HTR-8/SVneo (cell line): ENCODE results near the gene COL11A2.
"Not testable (repeated sequence)": the region's sequence is repeated elsewhere in the genome, so short reads cannot be mapped to it uniquely, and the experiment has no call there.

Experiments
- DNase-seq: peaks from one replicate; pipeline ENCODE4 v3.0.0; 2011; ENCODE audit warnings: low spot score, mixed read lengths; ENCODE audit not compliant: insufficient read length
- FAIRE-seq: peaks from 2 replicates; lab custom pipeline; 2011; peaks lifted over from hg19 to GRCh38; lab: Jason Lieb, UNC

COL11A2 gene

DNA sequence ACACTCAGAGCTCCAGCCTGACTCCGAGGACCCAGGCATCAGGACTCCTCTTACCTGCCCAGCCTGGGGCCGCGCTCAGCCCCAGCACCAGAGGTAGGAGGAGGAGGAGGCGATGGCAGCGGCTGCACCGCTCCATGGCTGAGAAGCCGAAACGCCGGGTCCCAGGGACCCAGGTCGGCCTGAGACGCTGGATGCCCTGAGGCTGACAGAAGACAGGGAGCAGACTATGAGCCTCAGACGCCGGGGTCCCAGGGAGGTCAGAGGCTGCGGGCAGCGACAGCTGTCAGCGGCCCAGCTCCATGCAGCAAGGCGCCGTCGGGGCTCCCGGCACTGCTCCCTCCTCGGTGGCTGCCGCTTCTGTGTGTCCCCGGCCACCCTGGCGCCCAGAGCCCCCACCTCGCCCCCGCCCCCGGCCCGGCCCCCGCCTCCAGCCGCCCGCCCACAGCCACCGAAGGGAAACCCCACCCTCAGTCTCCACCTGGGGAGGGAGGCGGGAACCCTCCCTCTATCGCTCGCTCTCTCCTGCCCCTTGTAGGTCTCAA is at the start of gene COL11A2:
Gene COL11A2 (minus strand): TSS at position 363 of the 542 bp plus-strand sequence. CDS start 227 bp downstream, at position 136.
- DNase-seq (no peak), FAIRE-seq (no peak)

GRCh38 chr6:33241968-33242367 is 49.7 kb upstream of the COL11A2 start:
- no peak for DNase-seq
- FAIRE-seq = no peak

- DNase-seq (no peak), FAIRE-seq (no peak)
These were observed 45.5 kb upstream of the COL11A2 start for GRCh38 chr6:33237741-33238140.

DNA sequence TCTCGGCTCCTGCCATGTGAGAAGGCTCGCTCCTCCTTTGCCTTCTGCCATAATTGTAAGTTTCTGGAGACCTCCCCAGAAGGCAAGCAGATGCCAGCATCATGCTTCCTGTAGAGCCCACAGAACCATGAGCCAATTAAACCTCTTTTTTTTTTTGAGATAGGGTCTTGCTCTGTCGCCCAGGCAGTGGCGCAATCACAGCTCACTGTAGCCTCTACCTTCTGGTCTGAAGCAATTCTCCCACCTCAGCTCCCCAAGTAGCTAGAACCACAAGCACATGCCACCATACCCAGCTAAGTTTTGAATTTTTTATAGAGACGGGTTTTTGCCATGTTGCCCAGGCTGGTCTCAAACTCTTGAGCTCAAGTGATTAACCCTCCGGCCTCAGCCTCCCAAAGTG is 44.6 kb upstream of the COL11A2 start:
- DNase-seq (no peak), FAIRE-seq (no peak)

DNA sequence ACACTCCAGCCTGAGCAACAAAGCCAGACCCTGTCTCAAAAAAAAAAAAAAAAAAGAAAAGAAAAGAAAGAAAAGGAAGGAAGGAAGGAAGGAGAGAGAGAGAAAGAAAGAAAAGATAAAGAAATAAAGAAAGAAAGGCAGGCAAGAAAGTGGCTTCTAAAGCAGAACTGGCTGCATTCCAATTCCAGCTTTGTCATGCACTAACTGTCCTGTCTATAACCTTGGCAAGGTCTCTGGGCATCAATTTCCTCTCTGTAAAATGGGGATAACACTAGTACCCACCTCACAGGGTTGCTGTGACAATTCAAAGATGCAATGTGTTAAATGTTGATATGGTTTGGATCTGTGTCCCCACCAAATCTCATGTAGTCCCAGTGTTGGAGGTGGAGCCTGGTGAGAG is 44.1 kb upstream of the COL11A2 start:
- no peak for FAIRE-seq
- no peak for DNase-seq

DNA sequence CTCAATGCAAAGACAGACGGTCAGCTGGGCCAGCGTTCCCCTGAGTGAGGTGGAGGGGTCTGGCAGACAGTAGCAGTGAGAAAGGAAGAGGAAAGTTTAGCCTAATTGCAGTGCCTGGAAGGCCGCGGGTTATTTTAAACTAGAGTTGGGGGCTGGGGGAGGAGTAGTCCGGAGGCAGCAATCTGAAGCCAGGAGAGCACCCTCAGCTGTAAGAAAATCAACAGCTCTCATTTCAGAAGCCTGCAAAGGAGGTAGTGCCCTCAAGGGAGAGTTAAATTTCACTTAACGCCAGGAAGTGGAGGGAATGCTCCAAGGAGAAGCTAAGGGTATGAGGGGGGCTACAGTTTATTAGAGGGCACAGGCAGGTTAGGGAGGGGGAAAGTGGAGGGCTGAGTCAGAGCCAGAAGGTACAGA is 43.0 kb upstream of the COL11A2 start:
- no peak for FAIRE-seq
- no peak for DNase-seq

DNA sequence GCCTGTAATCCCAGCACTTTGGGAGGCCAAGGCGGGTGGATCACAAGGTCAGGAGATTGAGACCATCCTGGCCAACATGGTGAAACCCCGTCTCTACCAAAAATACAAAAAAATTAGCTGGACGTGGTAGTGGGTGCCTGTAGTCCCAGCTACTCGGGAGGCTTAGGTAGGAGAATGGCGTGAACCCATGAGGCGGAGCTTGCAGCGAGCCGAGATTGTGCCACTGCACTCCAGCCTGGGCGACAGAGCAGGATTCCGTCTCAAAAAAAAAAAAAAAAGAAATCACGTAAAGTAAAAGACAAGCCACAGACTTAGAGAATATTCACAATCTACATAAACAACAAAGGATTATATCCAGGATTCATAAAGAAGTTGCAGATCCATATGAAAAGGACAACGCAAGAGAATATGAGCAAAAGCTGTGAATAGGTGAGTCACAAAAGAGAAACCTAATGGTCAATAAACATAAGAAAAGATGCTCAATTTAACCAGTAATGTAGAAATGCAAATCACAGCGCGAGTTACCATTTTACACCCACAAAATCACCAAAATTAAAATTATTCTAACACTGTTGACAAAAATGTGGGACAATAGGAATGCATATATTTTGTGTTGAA is 34.3 kb upstream of the COL11A2 start:
- not testable (repeated sequence) for DNase-seq, FAIRE-seq

DNA sequence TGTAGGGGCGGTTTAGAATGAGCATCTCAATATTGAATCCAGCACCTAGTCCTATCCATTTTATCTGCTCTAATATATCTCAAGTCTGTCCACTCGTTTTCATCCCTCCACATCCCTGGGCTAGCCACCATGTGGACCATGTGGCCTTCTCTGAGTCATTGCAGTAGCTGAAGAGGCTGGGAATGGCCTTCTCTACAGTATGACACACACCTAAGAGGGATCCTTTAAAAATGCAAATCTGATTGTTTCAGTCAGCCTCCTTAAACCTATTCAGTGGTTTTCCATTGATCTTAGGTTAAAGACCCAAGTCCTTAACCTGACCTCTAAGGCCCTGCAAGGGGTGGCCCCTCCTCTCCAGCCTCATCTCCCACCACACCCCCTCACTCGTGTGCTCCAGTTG is 25.4 kb upstream of the COL11A2 start:
- no peak for DNase-seq
- no peak for FAIRE-seq

DNA sequence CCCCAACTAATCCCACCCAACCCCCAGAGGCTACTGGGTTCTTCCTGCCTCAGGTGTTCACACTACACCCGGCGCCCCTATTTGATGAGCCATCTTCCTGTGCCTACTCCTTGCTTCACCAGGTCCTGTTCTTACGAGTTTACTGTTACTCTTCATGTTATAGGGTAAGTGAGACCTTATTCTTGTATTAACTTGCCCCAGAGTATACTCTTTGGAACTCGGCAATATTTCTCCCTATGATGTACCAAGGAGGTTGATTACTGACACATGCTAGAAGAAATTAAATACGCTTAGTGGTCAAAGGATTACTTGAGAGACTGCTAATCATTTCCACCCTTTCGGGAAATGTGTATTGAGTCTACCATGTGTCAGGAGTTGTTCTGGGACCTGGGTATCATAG is 25.0 kb upstream of the COL11A2 start:
- DNase-seq (no peak), FAIRE-seq (no peak)

DNA sequence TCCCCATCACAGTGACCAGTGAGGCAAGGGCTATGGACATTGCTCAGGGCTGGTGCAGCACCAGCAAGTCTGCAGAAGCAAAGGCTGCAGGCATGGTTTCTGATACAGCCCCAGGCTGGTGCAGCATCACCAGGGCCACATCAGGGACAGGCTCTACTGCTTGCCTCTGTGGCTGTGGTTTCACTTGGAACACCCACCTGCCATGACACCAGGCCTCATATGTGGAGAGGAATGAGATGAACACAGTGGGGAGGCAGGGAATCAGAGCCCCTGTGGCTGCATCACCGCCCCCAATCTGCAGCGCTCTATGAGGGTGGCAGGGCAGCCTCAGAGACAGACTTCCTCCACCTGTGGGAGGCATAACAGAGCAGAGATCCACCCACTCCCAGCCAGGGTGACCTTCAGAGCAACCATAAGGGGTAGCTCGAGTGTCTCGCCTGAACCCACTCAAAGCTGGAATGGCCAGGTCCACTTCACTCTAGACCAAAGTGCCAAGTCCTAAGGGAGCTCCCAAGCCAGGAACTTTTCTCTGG is 23.9 kb upstream of the COL11A2 start:
- DNase-seq (no peak), FAIRE-seq (no peak)

DNA sequence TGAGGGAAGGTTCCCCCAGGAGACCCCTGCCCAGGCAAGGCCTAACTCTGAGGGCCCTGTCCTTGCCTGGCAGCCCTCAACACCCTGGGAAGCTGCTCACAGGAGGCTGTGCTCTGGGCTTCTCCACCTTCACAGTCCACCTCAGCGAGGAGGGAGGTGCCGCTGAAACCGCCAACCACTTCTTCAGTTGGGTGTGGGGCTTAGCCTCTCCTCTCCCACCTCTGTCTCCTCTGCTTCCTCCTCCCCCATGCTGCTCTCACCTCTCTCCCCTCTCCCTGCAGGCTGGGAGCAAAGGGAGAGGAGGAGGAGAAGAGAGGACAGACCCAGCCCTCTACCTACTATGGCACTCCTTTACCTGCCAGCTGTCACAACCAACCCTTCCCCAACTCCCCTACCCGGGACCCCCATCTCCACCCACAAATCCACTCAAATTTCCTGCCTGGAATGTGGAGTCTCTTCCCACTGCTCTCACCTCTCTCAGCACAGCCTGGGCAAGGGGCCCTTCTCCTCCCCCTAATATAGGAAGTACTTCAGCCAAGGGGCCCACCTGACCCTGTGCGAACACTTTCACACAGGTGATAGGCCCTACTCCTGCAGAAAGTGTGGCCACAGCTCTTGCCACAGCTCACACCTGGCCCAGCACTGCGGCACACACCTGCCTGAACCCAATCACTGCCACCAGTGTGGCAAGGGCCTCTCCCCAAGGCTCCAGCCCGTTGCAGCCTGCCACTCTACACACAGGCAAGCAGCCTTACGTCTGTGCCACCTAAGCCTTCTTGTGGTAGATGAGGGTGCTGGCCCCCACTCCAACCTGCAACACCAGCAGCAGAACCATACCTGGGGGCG is 23.2 kb upstream of the COL11A2 start:
- no peak for DNase-seq
- no peak for FAIRE-seq

DNA sequence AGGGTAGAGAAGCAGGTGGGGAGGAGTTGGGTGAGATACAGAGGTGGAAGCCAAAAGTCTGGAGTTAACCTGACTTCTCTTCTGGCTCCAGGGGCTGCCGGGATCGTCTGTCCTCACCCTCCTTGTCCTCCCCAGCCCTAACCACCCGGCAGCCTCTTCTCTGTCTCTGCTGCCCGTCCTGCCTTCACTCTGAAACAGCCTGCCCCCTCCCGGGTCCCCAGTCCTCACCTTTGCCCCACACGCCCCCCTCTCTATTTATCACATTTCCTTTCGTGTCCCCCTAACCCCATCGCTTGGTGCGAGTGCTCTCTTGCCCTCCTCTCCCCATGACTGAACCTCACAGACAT is 21.7 kb upstream of the COL11A2 start:
- FAIRE-seq (no peak), DNase-seq (no peak)

DNA sequence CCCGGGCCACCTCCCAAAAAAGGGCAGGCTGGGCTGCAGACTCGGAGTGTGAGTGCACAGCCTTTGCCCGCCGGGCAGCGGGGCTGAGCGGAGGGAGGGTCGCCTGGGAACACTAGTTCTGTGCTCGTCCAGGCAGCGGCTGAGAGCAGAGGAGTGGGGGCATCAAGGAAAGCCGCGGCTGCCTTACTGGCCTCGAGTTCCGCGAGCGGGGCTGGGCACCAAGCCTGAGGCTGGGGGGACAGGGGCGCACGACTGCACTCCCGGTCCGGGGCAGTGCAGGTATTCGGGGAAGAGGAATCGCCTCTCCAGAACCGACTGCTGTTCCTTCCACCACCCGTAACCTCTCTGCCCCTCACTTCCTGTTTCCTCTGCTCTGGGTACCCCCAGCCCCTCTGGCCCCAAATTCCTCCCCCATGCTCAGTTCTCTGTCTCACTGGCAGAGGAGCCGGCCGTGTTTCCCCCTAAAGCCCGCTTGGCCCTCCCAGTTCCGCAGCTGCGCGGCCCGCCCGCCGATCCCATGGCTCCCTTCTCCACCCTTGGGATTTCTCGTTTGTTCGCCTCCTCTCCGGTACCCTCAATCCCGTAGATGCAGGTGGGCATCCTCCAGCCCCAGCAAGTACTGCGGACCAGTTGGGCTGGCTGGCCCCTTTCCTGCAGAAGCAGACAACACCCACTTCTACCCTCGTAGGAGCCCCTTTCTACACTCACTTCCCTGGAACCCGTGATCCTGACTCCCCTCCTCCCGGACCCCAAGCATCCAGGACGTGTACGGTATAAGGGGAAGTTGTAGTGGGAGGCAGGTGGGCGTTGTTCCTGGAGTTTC is 21.1 kb upstream of the COL11A2 start:
- FAIRE-seq = peak; percentile 67
- no peak for DNase-seq

GRCh38 chr6:33212857-33213165 is 20.5 kb upstream of the COL11A2 start:
- DNase-seq (no peak), FAIRE-seq (peak; percentile 63)

DNA sequence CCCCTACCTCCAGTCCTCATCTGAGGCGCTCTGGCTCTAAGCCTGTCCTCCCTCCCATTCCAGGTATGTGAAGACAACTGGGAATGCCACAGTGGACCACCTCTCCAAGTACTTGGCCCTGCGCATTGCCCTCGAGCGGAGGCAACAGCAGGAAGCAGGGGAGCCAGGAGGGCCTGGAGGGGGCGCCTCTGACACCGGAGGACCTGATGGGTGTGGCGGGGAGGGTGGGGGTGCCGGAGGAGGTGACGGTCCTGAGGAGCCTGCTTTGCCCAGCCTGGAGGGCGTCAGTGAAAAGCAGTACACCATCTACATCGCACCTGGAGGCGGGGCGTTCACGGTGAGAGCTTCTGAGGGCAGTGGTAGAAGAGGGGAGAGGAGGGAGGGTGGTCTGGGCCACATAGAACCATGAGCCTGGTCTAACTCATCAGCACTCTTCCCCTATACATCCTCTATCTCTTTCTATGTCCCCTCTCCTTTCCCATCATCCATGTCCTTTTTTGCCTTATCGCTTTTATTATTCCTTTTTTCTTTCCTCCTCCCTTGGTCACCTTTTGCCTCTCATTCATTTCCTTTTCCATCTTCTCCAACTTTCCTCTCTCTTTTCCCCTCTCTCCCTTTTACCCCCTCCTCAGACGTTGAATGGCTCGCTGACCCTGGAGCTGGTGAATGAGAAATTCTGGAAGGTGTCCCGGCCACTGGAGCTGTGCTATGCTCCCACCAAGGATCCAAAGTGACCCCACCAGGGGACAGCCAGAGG is 19.6 kb upstream of the COL11A2 start:
- DNase-seq = no peak
- FAIRE-seq = no peak

DNA sequence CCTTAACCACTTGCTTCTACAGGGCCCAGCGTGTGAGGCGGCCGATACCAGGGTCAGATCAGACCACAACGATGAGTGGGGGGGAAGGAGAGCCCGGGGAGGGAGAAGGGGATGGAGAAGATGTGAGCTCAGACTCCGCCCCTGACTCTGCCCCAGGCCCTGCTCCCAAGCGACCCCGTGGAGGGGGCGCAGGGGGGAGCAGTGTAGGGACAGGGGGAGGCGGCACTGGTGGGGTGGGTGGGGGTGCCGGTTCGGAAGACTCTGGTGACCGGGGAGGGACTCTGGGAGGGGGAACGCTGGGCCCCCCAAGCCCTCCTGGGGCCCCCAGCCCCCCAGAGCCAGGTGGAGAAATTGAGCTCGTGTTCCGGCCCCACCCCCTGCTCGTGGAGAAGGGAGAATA is 18.9 kb upstream of the COL11A2 start:
- no peak for DNase-seq
- no peak for FAIRE-seq

- DNase-seq = no peak
- FAIRE-seq = no peak
These were observed 17.6 kb upstream of the COL11A2 start for GRCh38 chr6:33209856-33210255.

GRCh38 chr6:33208091-33208967 is 16.1 kb upstream of the COL11A2 start, which contains the start of gene RING1:
Gene RING1 (plus strand): TSS chr6:33208500. CDS start chr6:33208823, 323 bp downstream.
- FAIRE-seq = peak; percentile 95
- peak; percentile 88 for DNase-seq

DNA sequence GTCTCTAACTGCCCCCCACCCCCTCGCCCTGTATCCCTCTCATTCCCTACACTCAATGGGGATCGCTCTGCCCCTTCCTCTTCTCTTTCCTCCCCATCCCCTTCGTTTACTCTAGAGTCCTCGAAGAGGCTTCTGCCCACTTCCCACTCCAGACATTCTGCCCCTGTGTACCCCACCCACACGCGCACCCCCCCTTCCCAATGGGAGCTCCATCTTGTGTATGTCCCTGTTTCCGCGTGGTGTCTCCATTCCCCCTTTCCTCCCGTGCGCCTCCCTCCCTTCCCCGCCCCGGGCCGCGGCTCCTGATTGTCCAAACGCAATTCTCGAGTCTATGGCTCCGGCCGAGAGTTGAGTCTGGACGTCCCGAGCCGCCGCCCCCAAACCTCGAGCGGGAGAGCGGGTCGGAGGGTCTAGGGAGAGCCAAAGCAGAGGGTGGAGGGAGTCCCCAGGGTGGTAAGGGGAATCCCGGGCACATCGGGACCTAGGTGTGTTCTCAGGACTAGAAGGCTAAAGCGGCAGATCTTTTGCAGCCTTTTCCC is 15.4 kb upstream of the COL11A2 start:
- no peak for DNase-seq
- FAIRE-seq = no peak
